ENCODE data around the gene OR10A4.
"Not testable (repeated sequence)": the region's sequence is repeated elsewhere in the genome, so short reads cannot be mapped to it uniquely, and the experiment has no call there.

The OR10A4 gene

DNA sequence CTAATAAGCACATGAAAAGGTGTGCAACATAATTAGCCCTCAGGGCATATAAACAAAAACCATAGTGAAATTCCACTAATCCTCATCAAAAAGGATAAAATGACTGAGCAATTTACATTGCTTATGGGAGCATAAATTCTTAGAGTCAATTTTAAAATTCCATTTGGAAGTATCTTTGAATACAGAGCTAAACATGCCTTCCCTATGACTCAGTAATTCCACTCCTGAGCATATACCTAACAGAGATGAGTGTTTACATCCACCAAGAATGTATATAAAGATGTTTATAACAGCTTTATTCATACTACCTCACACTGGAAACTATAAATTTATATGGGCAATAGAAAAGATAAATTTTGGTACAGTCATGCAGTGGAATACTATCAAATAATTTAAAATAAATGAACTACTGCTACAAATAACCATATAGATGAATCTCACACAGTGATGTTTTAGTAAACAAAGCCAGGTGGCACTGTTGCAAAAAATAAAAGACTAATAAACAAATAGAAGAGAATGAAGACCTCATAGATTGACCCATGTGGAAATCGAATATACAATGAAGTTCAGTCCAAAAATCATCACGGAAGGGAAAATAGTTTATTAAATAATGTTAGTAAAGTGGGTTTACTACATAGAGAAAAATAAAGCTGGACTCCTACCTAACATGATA is 24.0 kb downstream of the OR10A4 start:
- no peak for DNase-seq

- DNase-seq, result not testable (repeated sequence)
Measured at GRCh38 chr11:6904804-6905203, 28.4 kb downstream of the OR10A4 start.

DNA sequence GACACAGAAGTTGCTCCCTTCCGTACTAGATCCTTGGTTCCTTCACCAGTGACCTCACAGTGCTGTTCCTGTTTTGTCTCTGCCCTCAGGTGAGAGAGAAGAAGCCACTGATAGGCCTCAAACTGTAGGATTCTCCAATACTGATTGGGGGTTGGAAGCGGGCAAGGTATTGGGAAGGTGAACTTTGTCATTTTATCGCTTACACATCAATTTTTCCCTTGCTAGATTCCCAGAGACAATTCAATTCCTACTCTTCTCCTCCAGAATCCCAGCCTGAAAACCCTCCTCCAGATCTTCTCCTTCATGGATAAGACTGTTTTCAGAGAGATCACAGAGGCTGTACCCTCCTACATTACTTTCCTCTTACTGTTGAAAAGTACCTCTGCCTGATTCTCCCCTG is 35.0 kb downstream of the OR10A4 start:
- no peak for DNase-seq

GRCh38 chr11:6911948-6912347 is 35.5 kb downstream of the OR10A4 start:
- no peak for DNase-seq

GRCh38 chr11:6919698-6920097 is 43.3 kb downstream of the OR10A4 start:
- no peak for DNase-seq

DNA sequence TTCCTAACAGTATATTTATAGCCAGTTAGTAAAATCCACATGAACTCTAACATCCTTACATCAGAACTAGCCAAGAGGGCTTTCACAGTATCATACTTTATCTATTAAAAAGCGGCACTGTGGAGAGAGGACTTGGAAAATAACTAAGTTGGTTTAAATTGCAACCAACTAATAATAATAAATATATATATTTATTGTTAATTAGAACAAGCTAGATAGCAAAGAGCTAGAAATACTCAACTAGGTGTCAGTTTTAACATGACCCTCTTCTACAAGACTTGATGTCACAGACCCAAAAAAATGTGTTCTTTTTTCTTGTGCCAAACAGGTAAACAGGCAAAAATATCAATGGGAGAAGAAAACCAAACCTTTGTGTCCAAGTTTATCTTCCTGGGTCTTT is 44.3 kb downstream of the OR10A4 start, which contains the start of gene OR2D3:
OR2D3 (plus strand) TSS at position 301 of the 400 bp plus-strand sequence; CDS start at position 301, 0 bp downstream.
- no peak for DNase-seq

GRCh38 chr11:6925007-6925577 is 48.7 kb downstream of the OR10A4 start:
- DNase-seq, result no peak

GRCh38 chr11:6925636-6926207 is 49.3 kb downstream of the OR10A4 start:
- no peak for DNase-seq

GRCh38 chr11:6926208-6927029 is 50.0 kb downstream of the OR10A4 start, which contains the start of gene ZNF215:
Gene ZNF215, plus strand, starts transcription at chr11:6926426. Its CDS starts 5,847 bp downstream, at chr11:6932273.
- DNase-seq, result no peak

- DNase-seq, result no peak
Measured at GRCh38 chr11:6927030-6927617, 50.7 kb downstream of the OR10A4 start.

All from NCI-H1048 (cell line).